ENCODE data around the gene ABHD14A.
"Not testable (repeated sequence)": the region's sequence is repeated elsewhere in the genome, so short reads cannot be mapped to it uniquely, and the experiment has no call there.

ABHD14A gene

GRCh38 chr3:51974963-51975851 lies at the start of gene ABHD14A:
Gene ABHD14A, plus strand, starts transcription at chr3:51975064. Its CDS starts 72 bp downstream, at chr3:51975136.
- TF ChIP-seq CTCF (IDR thresholded peaks at IDR 0.05; ENCODE audit: insufficient read depth, low read depth, low read length, missing control alignments): no peak
- DNase-seq (ENCODE audit: low read depth): peak; percentile 77
- H3K4me3 ChIP-seq (ENCODE audit: low read length): peak within 1 kb of the TSS; percentile 89

GRCh38 chr3:51927061-51927977 lies 47.5 kb upstream of the ABHD14A start:
- no peak for TF ChIP-seq CTCF (IDR thresholded peaks at IDR 0.05; ENCODE audit: insufficient read depth, low read depth, low read length, missing control alignments)
- no peak for DNase-seq (ENCODE audit: low read depth)
- H3K4me3 ChIP-seq (ENCODE audit: low read length): no peak overlapping the region

- no peak overlapping the region for H3K4me3 ChIP-seq (ENCODE audit: low read length)
- TF ChIP-seq CTCF (IDR thresholded peaks at IDR 0.05; ENCODE audit: insufficient read depth, low read depth, low read length, missing control alignments): no peak
- DNase-seq (ENCODE audit: low read depth): no peak
Observed at GRCh38 chr3:51928438-51928837, 46.4 kb upstream of the ABHD14A start.

- DNase-seq (ENCODE audit: low read depth); H3K4me3 ChIP-seq (ENCODE audit: low read length): not testable (repeated sequence)
Observed at GRCh38 chr3:51928981-51929380, 45.9 kb upstream of the ABHD14A start.

- no peak for TF ChIP-seq CTCF (IDR thresholded peaks at IDR 0.05; ENCODE audit: insufficient read depth, low read depth, low read length, missing control alignments)
- peak; percentile 36 for DNase-seq (ENCODE audit: low read depth)
Observed at GRCh38 chr3:51929420-51930003, 45.4 kb upstream of the ABHD14A start.

GRCh38 chr3:51930439-51930838 lies 44.4 kb upstream of the ABHD14A start:
- DNase-seq (ENCODE audit: low read depth): no peak
- no peak for TF ChIP-seq CTCF (IDR thresholded peaks at IDR 0.05; ENCODE audit: insufficient read depth, low read depth, low read length, missing control alignments)

More at GRCh38 chr3:51929420-51930003, 45.4 kb upstream of the ABHD14A start:
- no peak overlapping the region for H3K4me3 ChIP-seq (ENCODE audit: low read length)

GRCh38 chr3:51931756-51932155 lies 43.1 kb upstream of the ABHD14A start:
- TF ChIP-seq CTCF (IDR thresholded peaks at IDR 0.05; ENCODE audit: insufficient read depth, low read depth, low read length, missing control alignments): no peak
- DNase-seq (ENCODE audit: low read depth): no peak
- no peak overlapping the region for H3K4me3 ChIP-seq (ENCODE audit: low read length)

More at GRCh38 chr3:51930439-51930838, 44.4 kb upstream of the ABHD14A start:
- H3K4me3 ChIP-seq (ENCODE audit: low read length): no peak overlapping the region

All from epithelial cell of esophagus (primary cell).